Activated CD8-positive, alpha-beta memory T cell treated with anti-CD3 and anti-CD28 coated beads, Interleukin-2, amount 10 ng/mL, durations not matched to agents 7 days and 5 days (primary cell): Measurements from ENCODE around the gene RBKS. TPM values are rescaled to one million over a fixed set of nuclear protein-coding genes. Genes with fewer than 3 reads are reported as not detected.

ENCODE experiments used
- ATAC-seq: fragments of 150-1000 bp; cut with Tn5 transposase; one replicate; pipeline ENCODE4 v1.10.0; 2021; ENCODE audit warnings: moderate library complexity
- CTCF ChIA-PET: fragments of 350-600 bp; sonication (Branson Sonifier 250); formaldehyde crosslinking; loops from one replicate; lab custom pipeline; 2021; ENCODE audit warnings: antibody characterized with exemption; lab: Charles Lee
- DNase-seq: peaks from one replicate; pipeline ENCODE4 v3.0.0-alpha.2; 2020
- H3K27ac Mint-ChIP-seq: one replicate; pipeline ENCODE4 v1.8.0; 2021; ENCODE audit warnings: mild to moderate bottlenecking, mixed read lengths
- H3K27me3 Mint-ChIP-seq: one replicate; pipeline ENCODE4 v1.8.0; 2021; ENCODE audit warnings: mixed read lengths
- H3K36me3 Mint-ChIP-seq: one replicate; pipeline ENCODE4 v1.8.0; 2021; ENCODE audit warnings: mild to moderate bottlenecking, mixed read lengths
- H3K4me1 Mint-ChIP-seq: one replicate; pipeline ENCODE4 v1.8.0; 2021; ENCODE audit warnings: mixed read lengths
- H3K4me3 Mint-ChIP-seq: one replicate; pipeline ENCODE4 v1.8.0; 2021; ENCODE audit warnings: mild to moderate bottlenecking, moderate library complexity, mixed read lengths
- H3K9me3 Mint-ChIP-seq: one replicate; pipeline ENCODE4 v1.8.0; 2022; ENCODE audit warnings: low read depth, mixed read lengths
- total RNA-seq, 2 experiments: library from RNA; stranded (reverse); gene quantifications; one replicate each; pipeline ENCODE4 v1.2.3, GENCODE V29; 2021

The RBKS gene
- total RNA-seq, 2 experiments from 2014 or later, result 2.6 to 3.4 TPM

GRCh38 chr2:27734305-27734704 is 155.9 kb downstream of the RBKS start:
- H3K27me3 Mint-ChIP-seq, result no peaks in the 10 kb centered on the region
- H3K4me3 Mint-ChIP-seq, result no peak overlapping the region
- no peak overlapping the region for H3K27ac Mint-ChIP-seq
- no peaks in the 10 kb centered on the region for H3K9me3 Mint-ChIP-seq
- CTCF ChIA-PET, result no interaction called here
- peaks cover 2% of the 10 kb centered on the region for H3K36me3 Mint-ChIP-seq
- H3K4me1 Mint-ChIP-seq, result peaks cover 7% of the 10 kb centered on the region
- ATAC-seq (no peak), DNase-seq (no peak)

Other genes with a start within 250 kb of the RBKS start
- 10 to 100 TPM; 34.8 to 39.7 TPM for gene SUPT7L, start 226.8 kb downstream of the RBKS start, total RNA-seq
- 10 to 100 TPM; 27.8 to 28.2 TPM for gene SLC4A1AP, start 226.5 kb downstream of the RBKS start, total RNA-seq
- 10 to 100 TPM; 49.0 to 62.0 TPM for gene MRPL33, start 118.7 kb downstream of the RBKS start, total RNA-seq
- 10 to 100 TPM; 65.4 to 69.5 TPM for gene BABAM2, start 342 bp upstream of the RBKS start, total RNA-seq